SU-DHL-6 (cell line): ENCODE measurements around the gene RAB11A.

Source experiments
- H2AFZ ChIP-seq: fragments of 200-600 bp; sonication (generic); 2 replicates; pipeline ENCODE4 v1.6.1; 2014; ENCODE audit warnings: low read depth, mild to moderate bottlenecking, moderate library complexity, mixed read lengths, antibody characterized with exemption, low read length; ENCODE audit not compliant: severe bottlenecking
- H3F3A ChIP-seq: fragments of 200-600 bp; shearing (Covaris generic); 2 replicates; pipeline ENCODE4 v1.6.0; 2016; ENCODE audit warnings: antibody characterized with exemption, mild to moderate bottlenecking; ENCODE audit not compliant: insufficient read depth
- H3K27ac ChIP-seq: fragments of 200-600 bp; sonication (generic); 2 replicates; pipeline ENCODE4 v1.5.1; 2016; ENCODE audit warnings: low read depth, mild to moderate bottlenecking, low read length, moderate library complexity, mixed read lengths
- H3K27me3 ChIP-seq: fragments of 200-600 bp; sonication (generic), shearing (Covaris generic); 2 replicates; pipeline ENCODE4 v1.6.0; 2014; ENCODE audit warnings: mild to moderate bottlenecking, low read length
- H3K36me3 ChIP-seq: fragments of 200-600 bp; sonication (generic); 2 replicates; pipeline ENCODE4 v1.6.1; 2014; ENCODE audit warnings: mild to moderate bottlenecking, low read length, mixed read lengths
- H3K4me2 ChIP-seq: fragments of 300-600, 200-600 bp; shearing (Covaris generic), sonication (generic); 2 replicates; pipeline ENCODE4 v1.6.0; 2014; ENCODE audit warnings: low read length, low read depth, mild to moderate bottlenecking; ENCODE audit not compliant: poor library complexity, severe bottlenecking
- H3K4me3 ChIP-seq: fragments of 200-600 bp; sonication (generic); 2 replicates; pipeline ENCODE4 v1.5.1; 2014; ENCODE audit warnings: antibody characterized with exemption, low read length, mild to moderate bottlenecking, mixed read lengths; ENCODE audit not compliant: insufficient read depth, poor library complexity, severe bottlenecking
- H3K79me2 ChIP-seq: fragments of 200-600 bp; sonication (generic); 2 replicates; pipeline ENCODE4 v1.6.1; 2014; ENCODE audit warnings: mild to moderate bottlenecking, low read length, moderate library complexity; ENCODE audit not compliant: insufficient read depth
- H3K9ac ChIP-seq: fragments of 200-600 bp; sonication (generic); 2 replicates; pipeline ENCODE4 v1.7.0; 2014; ENCODE audit warnings: mild to moderate bottlenecking, low read length
- H3K9me2 ChIP-seq: fragments of 200-600 bp; sonication (generic); replicated peaks from 2 replicates; pipeline ENCODE4 v1.6.1; 2014; ENCODE audit warnings: low read length; ENCODE audit not compliant: insufficient read depth
- H3K9me3 ChIP-seq: fragments of 200-600 bp; sonication (generic); 2 replicates; pipeline ENCODE4 v1.6.1; 2014; ENCODE audit warnings: low read length, mixed read lengths; ENCODE audit not compliant: insufficient read depth
- H4K20me1 ChIP-seq: fragments of 200-600 bp; sonication (generic); 2 replicates; pipeline ENCODE4 v1.6.1; 2014; ENCODE audit warnings: low read depth, mild to moderate bottlenecking, antibody characterized with exemption, low read length, moderate library complexity, mixed read lengths
- CTCF ChIP-seq: fragments of 200-600 bp; sonication (generic); IDR thresholded peaks from one replicate; pipeline ENCODE4 v1.5.1; 2017; ENCODE audit warnings: antibody characterized with exemption, mild to moderate bottlenecking, low read length, moderate library complexity; ENCODE audit not compliant: insufficient read depth, poor library complexity, severe bottlenecking
- EZH2phosphoT487 ChIP-seq: fragments of 200-600 bp; sonication (generic), shearing (Covaris generic); conservative IDR thresholded peaks from 2 replicates; pipeline ENCODE4 v1.6.1; 2018; ENCODE audit warnings: mild to moderate bottlenecking, antibody characterized with exemption, low read length, moderate library complexity, mixed read lengths

The RAB11A gene

GRCh38 chr15:65931221-65931620, 61.9 kb downstream of the RAB11A start:
- Histone ChIP-seq H3K36me3 (no peaks in the 10 kb centered on the region), H3K9ac (no peak overlapping the region), H3K79me2 (no peaks in the 10 kb centered on the region), H3K27ac (no peak overlapping the region), H3K4me3 (no peak overlapping the region), H3F3A (no peaks in the 10 kb centered on the region), H3K4me2 (no peak overlapping the region), H3K27me3 (no peaks in the 10 kb centered on the region), H3K9me2 (no peaks in the 10 kb centered on the region), H4K20me1 (no peaks in the 10 kb centered on the region), H3K9me3 (no peaks in the 10 kb centered on the region), H2AFZ (no peak overlapping the region)
- TF ChIP-seq CTCF = no peak
- TF ChIP-seq EZH2phosphoT487 = no peak

GRCh38 chr15:65935391-65935790, 66.1 kb downstream of the RAB11A start:
- Histone ChIP-seq H3K9me2 (no peaks in the 10 kb centered on the region), H4K20me1 (no peaks in the 10 kb centered on the region), H3K36me3 (no peaks in the 10 kb centered on the region), H3K4me3 (no peak overlapping the region), H2AFZ (no peak overlapping the region), H3K9ac (no peak overlapping the region), H3K4me2 (no peak overlapping the region), H3F3A (no peaks in the 10 kb centered on the region), H3K9me3 (no peaks in the 10 kb centered on the region), H3K27ac (no peak overlapping the region), H3K79me2 (no peaks in the 10 kb centered on the region), H3K27me3 (no peaks in the 10 kb centered on the region)
- no peak for TF ChIP-seq CTCF
- no peak for TF ChIP-seq EZH2phosphoT487

- no peak overlapping the region for H3K4me3 ChIP-seq
- no peaks in the 10 kb centered on the region for H3K36me3 ChIP-seq
- H3K27me3 ChIP-seq = no peaks in the 10 kb centered on the region
- H3K4me2 ChIP-seq = no peak overlapping the region
- H3K9me2 ChIP-seq = no peaks in the 10 kb centered on the region
- no peak overlapping the region for H3K9ac ChIP-seq
- no peak overlapping the region for H2AFZ ChIP-seq
- no peaks in the 10 kb centered on the region for H3K9me3 ChIP-seq
- no peak overlapping the region for H3K27ac ChIP-seq
- no peaks in the 10 kb centered on the region for H3K79me2 ChIP-seq
- no peaks in the 10 kb centered on the region for H4K20me1 ChIP-seq
- no peaks in the 10 kb centered on the region for H3F3A ChIP-seq
- TF ChIP-seq CTCF (no peak), EZH2phosphoT487 (no peak)
Observed at GRCh38 chr15:65936282-65936681, 67.0 kb downstream of the RAB11A start.
